Dermis blood vessel endothelial cell (primary cell): Measurements from ENCODE around the gene MUCL1. TPM values are rescaled to one million over a fixed set of nuclear protein-coding genes. Genes with fewer than 3 reads are reported as not detected.

Experiments used
- total RNA-seq: library from RNA; depleted of rRNA; stranded (reverse); fragments of >200 nt; gene quantifications from 2 replicates; pipeline ENCODE4 v1.2.3, GENCODE V29; 2014

MUCL1 gene
- total RNA-seq, 1 donor from 2014 or later: not detected

Other genes with a start within 250 kb of the MUCL1 start
- gene LACRT, start 219.6 kb upstream of the MUCL1 start, total RNA-seq: not detected in 2 replicates
- gene DCD, start 206.2 kb upstream of the MUCL1 start, total RNA-seq: not detected in 2 replicates
- not detected in 2 replicates for gene TESPA1, start 130.2 kb downstream of the MUCL1 start, total RNA-seq
- gene NEUROD4, start 165.5 kb downstream of the MUCL1 start, total RNA-seq: not detected in 2 replicates